Measurements from ENCODE around the gene LIPC. TPM values are rescaled to one million over a fixed set of nuclear protein-coding genes. Genes with fewer than 3 reads are reported as not detected.

The LIPC gene
- total RNA-seq, 4 donors from 2014 or later = 0.48 to 8.2 (median 2.6) TPM; not detected in 1

DNA sequence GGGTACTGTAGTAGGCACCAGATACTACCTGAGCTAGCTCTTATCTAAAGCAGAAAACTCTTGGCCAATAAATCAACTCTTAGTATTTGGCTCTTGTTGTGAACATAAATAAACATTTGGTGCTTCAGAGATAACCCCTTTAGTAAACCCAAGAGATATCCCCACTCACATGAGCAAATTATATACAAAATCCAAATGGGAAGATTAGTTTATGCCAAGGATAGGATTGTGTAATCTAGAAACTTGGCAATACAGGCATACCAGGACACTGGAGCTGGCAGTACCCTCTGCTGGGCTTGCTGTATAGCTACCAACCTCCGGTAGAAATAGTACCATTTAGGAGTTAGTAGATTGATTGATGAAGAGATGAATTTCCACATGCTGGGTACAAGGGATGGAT is 127.0 kb downstream of the LIPC start:
- intact Hi-C loops (cut with DNase I; ENCODE audit: low total_unique reads) = no loop called here
- WGBS, 2 donors (ENCODE audit: low coverage in 1 of 2) = 85 to 100% methylated on average over 1 of the region's 1 CpG
- TF ChIP-seq, protein P1, sequence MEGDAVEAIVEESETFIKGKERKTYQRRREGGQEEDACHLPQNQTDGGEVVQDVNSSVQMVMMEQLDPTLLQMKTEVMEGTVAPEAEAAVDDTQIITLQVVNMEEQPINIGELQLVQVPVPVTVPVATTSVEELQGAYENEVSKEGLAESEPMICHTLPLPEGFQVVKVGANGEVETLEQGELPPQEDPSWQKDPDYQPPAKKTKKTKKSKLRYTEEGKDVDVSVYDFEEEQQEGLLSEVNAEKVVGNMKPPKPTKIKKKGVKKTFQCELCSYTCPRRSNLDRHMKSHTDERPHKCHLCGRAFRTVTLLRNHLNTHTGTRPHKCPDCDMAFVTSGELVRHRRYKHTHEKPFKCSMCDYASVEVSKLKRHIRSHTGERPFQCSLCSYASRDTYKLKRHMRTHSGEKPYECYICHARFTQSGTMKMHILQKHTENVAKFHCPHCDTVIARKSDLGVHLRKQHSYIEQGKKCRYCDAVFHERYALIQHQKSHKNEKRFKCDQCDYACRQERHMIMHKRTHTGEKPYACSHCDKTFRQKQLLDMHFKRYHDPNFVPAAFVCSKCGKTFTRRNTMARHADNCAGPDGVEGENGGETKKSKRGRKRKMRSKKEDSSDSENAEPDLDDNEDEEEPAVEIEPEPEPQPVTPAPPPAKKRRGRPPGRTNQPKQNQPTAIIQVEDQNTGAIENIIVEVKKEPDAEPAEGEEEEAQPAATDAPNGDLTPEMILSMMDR (IDR thresholded peaks at IDR 0.05) = no peak
- no peak for TF ChIP-seq POLR2AphosphoS5 (IDR thresholded peaks at IDR 0.05)
- TF ChIP-seq POLR2A (IDR thresholded peaks at IDR 0.05) = no peak
- TF ChIP-seq EP300 (IDR thresholded peaks at IDR 0.05; ENCODE audit: low read depth) = no peak

DNA sequence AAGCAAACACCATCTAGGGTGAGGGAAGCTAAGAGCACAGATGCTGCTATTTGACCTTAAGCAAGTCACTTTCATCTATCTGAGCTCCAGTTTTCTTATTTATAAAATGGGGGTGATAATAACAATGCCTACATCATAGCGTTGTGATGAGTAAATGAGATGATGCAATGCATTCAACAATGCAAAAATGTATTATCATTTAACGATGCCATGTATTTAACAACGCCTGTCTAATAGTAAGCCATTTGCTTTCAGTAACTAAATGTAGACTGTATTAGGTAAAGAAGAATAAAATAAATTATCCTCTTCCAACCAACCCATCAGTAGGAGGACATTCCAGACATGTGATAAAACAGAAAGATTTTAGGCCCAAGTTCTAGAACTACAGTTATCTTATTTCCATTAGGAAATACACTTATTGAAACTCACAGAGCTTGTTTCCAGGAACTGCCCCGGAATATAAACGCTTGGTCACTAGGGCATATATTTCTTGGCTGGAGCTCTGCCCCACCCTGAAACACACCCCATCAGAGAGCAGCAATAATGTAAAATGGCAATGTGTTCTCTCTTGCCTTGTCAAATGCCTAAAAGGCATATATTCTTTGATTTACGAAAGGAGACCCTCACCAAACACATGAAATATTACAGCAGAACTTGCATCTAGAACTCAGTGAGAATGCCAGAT is 128.3 kb downstream of the LIPC start:
- Histone ChIP-seq H3K27me3 (no peaks in the 10 kb centered on the region), H3K36me3 (no peaks in the 10 kb centered on the region), H3K27ac (peak overlapping the region in 2 of 4 donors; percentile 4 to 52), H3K9me3 (no peaks in the 10 kb centered on the region), H3K4me3 (no peak overlapping the region), H3K4me1 (peaks cover 0 to 19% (median 7%) of the 10 kb centered on the region in 4 donors)
- DNase-seq = peak; percentile 50
- TF ChIP-seq POLR2A (IDR thresholded peaks at IDR 0.05) (no peak), EP300 (IDR thresholded peaks at IDR 0.05; ENCODE audit: low read depth) (no peak), POLR2AphosphoS5 (IDR thresholded peaks at IDR 0.05) (no peak)
- TF ChIP-seq, protein P1 (IDR thresholded peaks at IDR 0.05) = no peak
- in situ Hi-C loops (cut with MboI; ENCODE audit: low pct_ligation_motif_present in 1 of 4, low pct_unique_long_range_greater_than_20kb in 1 of 4, low sequenced_read_pairs in 3 of 4) (no loop called here), intact Hi-C loops (cut with DNase I; ENCODE audit: low total_unique reads) (no loop called here)
- WGBS, 2 donors (ENCODE audit: low coverage in 1 of 2) = 64% methylated on average over 6 of the region's 6 CpGs

More for the DNA sequence above, 127.0 kb downstream of the LIPC start:
- Histone ChIP-seq H3K27me3 (no peaks in the 10 kb centered on the region), H3K4me1 (peaks cover 0 to 19% (median 7%) of the 10 kb centered on the region in 4 donors), H3K36me3 (no peaks in the 10 kb centered on the region), H3K4me3 (no peak overlapping the region), H3K9me3 (no peaks in the 10 kb centered on the region), H3K27ac (no peak overlapping the region)
- in situ Hi-C loops (cut with MboI; ENCODE audit: low pct_ligation_motif_present in 1 of 4, low pct_unique_long_range_greater_than_20kb in 1 of 4, low sequenced_read_pairs in 3 of 4) = no loop called here
- no peak for DNase-seq

DNA sequence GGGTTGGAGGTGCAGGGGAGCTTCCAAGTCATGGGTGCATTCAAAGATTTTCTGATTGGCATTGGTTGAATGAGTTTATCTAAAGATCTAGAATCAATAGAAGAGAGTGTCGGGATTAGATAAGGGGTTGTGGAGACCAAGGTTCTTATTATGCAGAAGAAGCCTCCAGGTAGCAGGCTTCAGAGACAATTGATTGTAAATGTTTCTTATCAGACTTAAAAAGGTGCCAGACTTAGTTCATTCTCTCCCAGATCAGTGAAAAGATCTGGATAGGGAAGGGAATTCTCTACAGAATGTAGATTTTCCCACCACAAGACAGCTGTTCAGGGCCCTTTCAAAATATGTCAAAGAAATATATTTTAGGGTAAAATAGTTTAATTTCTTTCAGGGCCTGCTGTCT is 129.5 kb downstream of the LIPC start:
- Histone ChIP-seq H3K4me1 (peaks cover 0 to 9% (median 5%) of the 10 kb centered on the region in 4 donors), H3K27me3 (no peaks in the 10 kb centered on the region), H3K4me3 (no peak overlapping the region), H3K9me3 (no peaks in the 10 kb centered on the region), H3K36me3 (no peaks in the 10 kb centered on the region), H3K27ac (no peak overlapping the region)
- intact Hi-C loops (cut with DNase I; ENCODE audit: low total_unique reads) = no loop called here
- TF ChIP-seq EP300 (IDR thresholded peaks at IDR 0.05; ENCODE audit: low read depth) (no peak), POLR2AphosphoS5 (IDR thresholded peaks at IDR 0.05) (no peak), POLR2A (IDR thresholded peaks at IDR 0.05) (no peak)
- TF ChIP-seq, protein P1 (IDR thresholded peaks at IDR 0.05) = no peak
- in situ Hi-C loops (cut with MboI; ENCODE audit: low pct_ligation_motif_present in 1 of 4, low pct_unique_long_range_greater_than_20kb in 1 of 4, low sequenced_read_pairs in 3 of 4) = no loop called here
- no peak for DNase-seq
- 0% methylated on average over 1 of the region's 1 CpG for WGBS, 2 donors (ENCODE audit: low coverage in 1 of 2)

DNA sequence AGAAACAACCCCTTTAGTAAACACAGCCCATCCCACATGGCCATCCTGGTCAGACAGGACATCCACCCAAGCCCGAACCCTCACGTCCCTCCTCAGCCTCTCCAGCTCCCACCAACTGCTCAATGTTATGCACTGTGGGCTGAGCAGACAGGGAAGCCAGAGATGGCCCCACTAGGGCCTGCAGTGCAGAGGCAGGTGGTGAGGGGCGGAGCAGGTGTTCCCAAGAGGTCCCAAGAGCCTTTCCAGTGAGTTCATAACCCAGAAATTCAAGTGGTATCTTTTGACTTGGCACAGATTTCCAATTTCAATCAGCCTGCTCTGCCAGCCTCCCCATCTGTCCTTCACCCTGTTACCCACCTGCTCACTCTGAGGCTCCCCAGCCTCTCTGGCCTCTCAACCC is 130.3 kb downstream of the LIPC start:
- no peak for DNase-seq
- 85 to 100% methylated on average over 1 to 3 of the region's 3 CpGs for WGBS, 2 donors (ENCODE audit: low coverage in 1 of 2)
- TF ChIP-seq, protein P1 (IDR thresholded peaks at IDR 0.05) = no peak
- TF ChIP-seq EP300 (IDR thresholded peaks at IDR 0.05; ENCODE audit: low read depth) (no peak), POLR2A (IDR thresholded peaks at IDR 0.05) (no peak), POLR2AphosphoS5 (IDR thresholded peaks at IDR 0.05) (no peak)
- no peak overlapping the region for H3K4me3 ChIP-seq
- H3K9me3 ChIP-seq = no peaks in the 10 kb centered on the region
- H3K36me3 ChIP-seq = no peaks in the 10 kb centered on the region
- in situ Hi-C loops (cut with MboI; ENCODE audit: low pct_ligation_motif_present in 1 of 4, low pct_unique_long_range_greater_than_20kb in 1 of 4, low sequenced_read_pairs in 3 of 4) = no loop called here
- H3K27me3 ChIP-seq = no peaks in the 10 kb centered on the region
- peaks cover 0 to 9% (median 5%) of the 10 kb centered on the region in 4 donors for H3K4me1 ChIP-seq
- intact Hi-C loops (cut with DNase I; ENCODE audit: low total_unique reads) = no loop called here
- H3K27ac ChIP-seq = no peak overlapping the region
